Brain microvascular endothelial cell (primary cell): ENCODE results near the gene UBA52.

ENCODE experiments used
- DNase-seq: peaks from one replicate; pipeline ENCODE4 v3.0.0-alpha.2; 2020
- H3K27ac ChIP-seq: fragments of 250-450 bp; sonication (Bioruptor Pico); 2 replicates; pipeline ENCODE4 v1.5.1; 2020; ENCODE audit warnings: mild to moderate bottlenecking, moderate library complexity
- H3K27me3 ChIP-seq: fragments of 250-450 bp; sonication (Bioruptor Pico); replicated peaks from 2 replicates; pipeline ENCODE4 v1.5.1; 2020; ENCODE audit warnings: mild to moderate bottlenecking
- H3K36me3 ChIP-seq: fragments of 250-450 bp; sonication (Bioruptor Pico); replicated peaks from 2 replicates; pipeline ENCODE4 v1.5.1; 2020; ENCODE audit warnings: mild to moderate bottlenecking
- H3K4me3 ChIP-seq: 2 replicates; pipeline ENCODE4 v1.5.1; 2011; ENCODE audit warnings: low read depth, mild to moderate bottlenecking, control low read depth, low read length, moderate library complexity
- in situ Hi-C: cut with HindIII; loops from 2 replicates; pipeline ENCODE4 v1.10.0; 2017; ENCODE audit warnings: low sequenced_read_pairs, low pct_ligation_motif_present
- TF ChIP-seq, protein P1 (sequence below): IDR thresholded peaks from 2 replicates; pipeline ENCODE4 v1.5.1; 2011; ENCODE audit warnings: low read depth, mild to moderate bottlenecking, moderate library complexity, low read length, control low read depth, inconsistent platforms; ENCODE audit errors: missing control alignments

UBA52 gene

DNA sequence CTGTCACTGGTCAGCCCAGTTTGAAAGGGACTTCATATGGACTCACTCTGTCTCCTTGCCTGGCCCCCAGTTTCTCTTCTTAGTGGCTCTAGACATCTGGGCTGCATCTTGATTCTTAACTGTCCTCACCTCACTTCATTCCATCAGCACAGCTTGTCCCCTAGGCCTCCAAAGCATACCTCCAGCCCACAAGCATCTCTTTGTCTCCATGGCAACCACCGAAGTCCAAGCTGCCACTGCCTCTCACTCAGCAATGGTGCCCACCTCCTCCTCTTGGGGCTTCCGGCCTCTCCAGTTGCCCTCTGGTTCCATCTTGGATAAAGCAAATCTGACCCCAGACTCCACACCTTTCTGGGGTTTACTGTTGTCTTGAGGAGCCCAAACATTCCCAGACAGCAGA, 55.2 kb downstream of the UBA52 start:
- in situ Hi-C loops: no loop called here
- DNase-seq: no peak
- TF ChIP-seq, protein P1, sequence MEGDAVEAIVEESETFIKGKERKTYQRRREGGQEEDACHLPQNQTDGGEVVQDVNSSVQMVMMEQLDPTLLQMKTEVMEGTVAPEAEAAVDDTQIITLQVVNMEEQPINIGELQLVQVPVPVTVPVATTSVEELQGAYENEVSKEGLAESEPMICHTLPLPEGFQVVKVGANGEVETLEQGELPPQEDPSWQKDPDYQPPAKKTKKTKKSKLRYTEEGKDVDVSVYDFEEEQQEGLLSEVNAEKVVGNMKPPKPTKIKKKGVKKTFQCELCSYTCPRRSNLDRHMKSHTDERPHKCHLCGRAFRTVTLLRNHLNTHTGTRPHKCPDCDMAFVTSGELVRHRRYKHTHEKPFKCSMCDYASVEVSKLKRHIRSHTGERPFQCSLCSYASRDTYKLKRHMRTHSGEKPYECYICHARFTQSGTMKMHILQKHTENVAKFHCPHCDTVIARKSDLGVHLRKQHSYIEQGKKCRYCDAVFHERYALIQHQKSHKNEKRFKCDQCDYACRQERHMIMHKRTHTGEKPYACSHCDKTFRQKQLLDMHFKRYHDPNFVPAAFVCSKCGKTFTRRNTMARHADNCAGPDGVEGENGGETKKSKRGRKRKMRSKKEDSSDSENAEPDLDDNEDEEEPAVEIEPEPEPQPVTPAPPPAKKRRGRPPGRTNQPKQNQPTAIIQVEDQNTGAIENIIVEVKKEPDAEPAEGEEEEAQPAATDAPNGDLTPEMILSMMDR: no peak
- no peak overlapping the region for H3K27ac ChIP-seq
- H3K4me3 ChIP-seq: no peak overlapping the region
- H3K36me3 ChIP-seq: no peaks in the 10 kb centered on the region
- H3K27me3 ChIP-seq: no peaks in the 10 kb centered on the region
